ENCODE data around the gene MS4A14.

GRCh38 chr11:60378354-60378753, 17.9 kb upstream of the MS4A14 start, which contains the start of gene MS4A7:
- TF ChIP-seq EZH2 (IDR thresholded peaks at IDR 0.05; ENCODE audit: borderline replicate concordance, insufficient read depth, low read depth, low read length, poor library complexity, severe bottlenecking) (no peak), CTCF (IDR thresholded peaks at IDR 0.05) (no peak)
